HepG2 (cell line): ENCODE results near the gene TUBG2. TPM values are rescaled to one million over a fixed set of nuclear protein-coding genes. Genes with fewer than 3 reads are reported as not detected.
A peak's percentile ranks its signal among the peaks of the same experiment; 100 is the strongest.

Source experiments
- CENPBD1 ChIP-seq: sonication (generic); formaldehyde crosslinking; IDR thresholded peaks from 2 replicates; pipeline ENCODE4 v1.8.0; 2022; ENCODE audit warnings: missing genetic modification reagents, low read depth, mild to moderate bottlenecking, borderline replicate concordance
- CENPX ChIP-seq: sonication (generic); formaldehyde crosslinking; IDR thresholded peaks from 2 replicates; pipeline ENCODE4 v1.9.0; 2021; ENCODE audit warnings: mild to moderate bottlenecking, missing genetic modification reagents, moderate library complexity
- DPF2 ChIP-seq: sonication (generic); formaldehyde crosslinking; IDR thresholded peaks from 2 replicates; pipeline ENCODE4 v1.4.0; 2020; ENCODE audit warnings: mild to moderate bottlenecking, low read depth, missing genetic modification reagents, borderline replicate concordance
- FOXP1 ChIP-seq, 2 experiments: fragments of 450-650 bp in 1 of 2; IDR thresholded peaks; 2 replicates each; pipeline ENCODE4 v1.6.1; 2017 to 2018; ENCODE audit warnings: antibody characterized with exemption in 1 of 2
- HOXA9 ChIP-seq: sonication (generic); formaldehyde crosslinking; IDR thresholded peaks from 2 replicates; pipeline ENCODE4 v1.8.1; 2022; ENCODE audit warnings: missing genetic modification reagents, mild to moderate bottlenecking, moderate library complexity, borderline replicate concordance
- KLF9 ChIP-seq: IDR thresholded peaks from 2 replicates; pipeline ENCODE4 v1.6.1; 2016; ENCODE audit warnings: low read depth
- PRDM15 ChIP-seq: sonication (generic); formaldehyde crosslinking; IDR thresholded peaks from 2 replicates; pipeline ENCODE4 v1.4.0; 2020; ENCODE audit warnings: missing genetic modification reagents
- SCMH1 ChIP-seq: sonication (generic); formaldehyde crosslinking; IDR thresholded peaks from 2 replicates; pipeline ENCODE4 v1.9.0; 2021; ENCODE audit warnings: missing genetic modification reagents, mild to moderate bottlenecking, borderline replicate concordance
- SIN3B ChIP-seq: fragments of 150-350 bp; IDR thresholded peaks from 2 replicates; pipeline ENCODE4 v1.6.1; 2014; ENCODE audit warnings: low read length
- SMAD3 ChIP-seq: sonication (generic); formaldehyde crosslinking; IDR thresholded peaks from 2 replicates; pipeline ENCODE4 v1.4.0; 2020; ENCODE audit warnings: missing genetic modification reagents
- TOPORS ChIP-seq: sonication (generic); formaldehyde crosslinking; IDR thresholded peaks from 2 replicates; pipeline ENCODE4 v1.8.0; 2023; ENCODE audit warnings: mild to moderate bottlenecking, missing genetic modification reagents
- ZMAT3 ChIP-seq: sonication (generic); formaldehyde crosslinking; conservative IDR thresholded peaks from 2 replicates; pipeline ENCODE4 v1.7.0; 2021; ENCODE audit warnings: missing genetic modification reagents
- ZNF10 ChIP-seq: sonication (generic); formaldehyde crosslinking; IDR thresholded peaks from 2 replicates; pipeline ENCODE4 v1.4.0; 2020; ENCODE audit warnings: mild to moderate bottlenecking, low read depth, missing genetic modification reagents, borderline replicate concordance
- ZNF256 ChIP-seq: sonication (generic); formaldehyde crosslinking; conservative IDR thresholded peaks from 2 replicates; pipeline ENCODE4 v1.4.0; 2020; ENCODE audit warnings: missing genetic modification reagents
- ZNF260 ChIP-seq: sonication (generic); formaldehyde crosslinking; IDR thresholded peaks from 2 replicates; pipeline ENCODE4 v1.4.0; 2020; ENCODE audit warnings: missing genetic modification reagents, low read depth, mild to moderate bottlenecking, borderline replicate concordance
- ZNF281 ChIP-seq: sonication (generic); formaldehyde crosslinking; IDR thresholded peaks from 2 replicates; pipeline ENCODE4 v1.4.0; 2020; ENCODE audit warnings: missing genetic modification reagents, borderline replicate concordance
- ZNF362 ChIP-seq: sonication (generic); formaldehyde crosslinking; IDR thresholded peaks from 2 replicates; pipeline ENCODE4 v1.4.0; 2020; ENCODE audit warnings: missing genetic modification reagents, mild to moderate bottlenecking, borderline replicate concordance
- ZNF44 ChIP-seq: sonication (generic); formaldehyde crosslinking; IDR thresholded peaks from 2 replicates; pipeline ENCODE4 v1.5.1; 2020; ENCODE audit warnings: mild to moderate bottlenecking, missing genetic modification reagents
- ZNF747 ChIP-seq: sonication (generic); formaldehyde crosslinking; IDR thresholded peaks from 2 replicates; pipeline ENCODE4 v1.8.1; 2023; ENCODE audit warnings: missing genetic modification reagents, mild to moderate bottlenecking, borderline replicate concordance
- ZNF761 ChIP-seq: sonication (generic); formaldehyde crosslinking; conservative IDR thresholded peaks from 2 replicates; pipeline ENCODE4 v1.4.0; 2020; ENCODE audit warnings: mild to moderate bottlenecking, missing genetic modification reagents
- ZNF775 ChIP-seq: sonication (generic); formaldehyde crosslinking; IDR thresholded peaks from 2 replicates; pipeline ENCODE4 v1.4.0; 2020; ENCODE audit warnings: missing genetic modification reagents, mild to moderate bottlenecking, moderate library complexity, borderline replicate concordance
- polyA plus RNA-seq, 8 experiments: library from polyadenylated mRNA; depleted of rRNA in 3 of 8; stranded (reverse) in 7 of 8; unstranded in 1 of 8; fragments of >200 nt; fragmentation: Illumina TruSeq in 4 of 8; extraction: Trizol in 4 of 8; gene quantifications; 2 replicates each; pipeline versions ENCODE4 v1.2.1 to v1.2.3, GENCODE V29; 2011 to 2016; ENCODE audit warnings: low read depth in 4 of 8, missing spikeins in 1 of 8, mixed read lengths in 1 of 8; ENCODE audit not compliant: insufficient read depth in 1 of 8
- total RNA-seq, 5 experiments: library from RNA; depleted of rRNA; stranded (reverse); fragments of >200 nt; fragmentation: Illumina TruSeq; extraction: Trizol; gene quantifications; 2 replicates each; pipeline ENCODE4 v1.2.3, GENCODE V29; 2016; ENCODE audit warnings: low read depth in 1 of 5

The TUBG2 gene
- total and polyA plus RNA-seq, 2 of the 13 experiments (the other 11 are each of a cell fraction or from before 2014, with no cell fraction given) = 16.0 to 42.3 TPM

DNA sequence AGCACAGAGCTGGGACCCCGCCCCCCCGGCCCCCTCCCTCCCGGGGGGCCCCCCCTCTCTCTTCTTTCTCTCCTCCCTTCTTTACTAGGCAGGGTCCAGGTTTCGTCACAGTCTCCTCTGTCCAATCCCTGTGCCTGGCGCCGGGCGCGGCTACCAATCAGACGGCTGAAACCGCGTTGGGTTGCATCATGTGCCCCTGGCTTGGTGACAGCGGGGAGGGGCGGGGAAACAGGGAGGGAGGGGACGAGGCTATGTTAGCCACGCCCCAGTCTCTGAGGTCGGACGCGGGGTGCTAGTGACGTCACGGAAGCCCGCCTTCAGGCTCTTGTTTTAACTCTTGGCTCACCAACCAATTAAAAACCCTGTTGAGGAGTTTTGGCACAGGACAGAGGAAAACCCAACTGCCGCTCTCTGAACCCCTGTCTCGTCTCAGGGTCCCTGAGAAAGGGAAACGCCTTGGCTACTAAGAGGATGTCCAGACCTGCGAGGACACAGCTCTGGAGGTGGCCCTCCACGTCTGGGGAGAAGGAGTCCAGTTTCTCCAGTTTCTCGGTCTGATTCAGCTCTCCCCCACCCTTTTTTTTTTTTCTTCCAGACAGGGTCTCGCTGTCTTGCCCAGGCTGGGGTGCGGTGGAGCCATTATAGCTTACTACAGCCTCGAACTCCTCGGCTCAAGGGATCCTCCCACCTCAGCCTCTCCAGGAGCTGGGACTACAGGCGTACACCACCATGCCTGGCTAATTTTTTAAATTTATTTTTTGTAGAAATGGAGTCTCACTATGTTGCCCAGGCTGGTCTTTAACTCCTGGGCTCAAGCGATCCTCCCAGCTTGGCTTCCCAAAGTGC lies 18.2 kb downstream of the TUBG2 start (continued):
- TF ChIP-seq SCMH1 (CRISPR knock-in tag) (no peak), ZMAT3 (CRISPR knock-in tag) (no peak; the same call in 1 of the 2 replicates), FOXP1 (IDR thresholded peaks at IDR 0.05) (peak; percentile 19; the same call in 1 of the 2 replicates), FOXP1 (CRISPR knock-in tag; IDR thresholded peaks at IDR 0.05) (peak; percentile 36; the same call in 1 of the 2 replicates), HOXA9 (no peak), SMAD3 (no peak), ZNF281 (CRISPR knock-in tag) (no peak), ZNF747 (CRISPR knock-in tag) (no peak), ZNF362 (CRISPR knock-in tag) (no peak), DPF2 (CRISPR knock-in tag) (no peak), CENPBD1 (CRISPR knock-in tag) (no peak), PRDM15 (no peak), CENPX (CRISPR knock-in tag) (no peak), KLF9 (CRISPR knock-in tag) (no peak), ZNF10 (CRISPR knock-in tag) (no peak), SIN3B (no peak), ZNF44 (no peak), ZNF256 (CRISPR knock-in tag) (no peak), TOPORS (CRISPR knock-in tag) (no peak), ZNF775 (no peak; the same call in 1 of the 2 replicates), ZNF260 (CRISPR knock-in tag) (no peak), ZNF761 (no peak)
